Peyer's patch (tissue), 4 donors: ENCODE data around the gene SERPINB1.

Experiments used
- POLR2A ChIP-seq, 2 donors: fragments of 450-650 bp; IDR thresholded peaks; one replicate each; pipeline ENCODE4 v1.5.1; 2017; ENCODE audit warnings: antibody characterized with exemption in 2 of 2, mild to moderate bottlenecking in 2 of 2, moderate library complexity in 2 of 2
- TF ChIP-seq, protein P1 (sequence below), 6 experiments: fragments of 450-650 bp in 4 of 6; fragments of 200-600 bp in 2 of 6; sonication (generic) in 1 of 6; IDR thresholded peaks; one replicate each; pipeline ENCODE4 v1.5.1; 2017 to 2019; ENCODE audit warnings: antibody characterized with exemption in 6 of 6, mild to moderate bottlenecking in 3 of 6, moderate library complexity in 1 of 6

DNA sequence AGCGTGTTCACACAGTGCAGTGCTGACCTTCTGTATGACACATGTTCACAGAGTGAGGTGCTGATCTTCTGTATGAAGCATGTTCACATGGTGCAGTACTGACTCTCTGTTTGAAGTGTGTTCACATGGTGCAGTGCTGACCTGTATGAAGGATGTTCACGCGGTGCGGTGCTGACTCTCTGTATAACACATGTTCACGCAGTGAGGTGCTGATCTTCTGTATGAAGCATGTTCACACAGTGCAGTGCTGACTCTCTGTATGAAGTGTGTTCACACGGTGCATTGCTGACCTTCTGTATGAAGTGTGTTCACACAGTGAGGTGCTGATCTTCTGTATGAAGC, 10.8 kb upstream of the SERPINB1 start:
- TF ChIP-seq, protein P1, sequence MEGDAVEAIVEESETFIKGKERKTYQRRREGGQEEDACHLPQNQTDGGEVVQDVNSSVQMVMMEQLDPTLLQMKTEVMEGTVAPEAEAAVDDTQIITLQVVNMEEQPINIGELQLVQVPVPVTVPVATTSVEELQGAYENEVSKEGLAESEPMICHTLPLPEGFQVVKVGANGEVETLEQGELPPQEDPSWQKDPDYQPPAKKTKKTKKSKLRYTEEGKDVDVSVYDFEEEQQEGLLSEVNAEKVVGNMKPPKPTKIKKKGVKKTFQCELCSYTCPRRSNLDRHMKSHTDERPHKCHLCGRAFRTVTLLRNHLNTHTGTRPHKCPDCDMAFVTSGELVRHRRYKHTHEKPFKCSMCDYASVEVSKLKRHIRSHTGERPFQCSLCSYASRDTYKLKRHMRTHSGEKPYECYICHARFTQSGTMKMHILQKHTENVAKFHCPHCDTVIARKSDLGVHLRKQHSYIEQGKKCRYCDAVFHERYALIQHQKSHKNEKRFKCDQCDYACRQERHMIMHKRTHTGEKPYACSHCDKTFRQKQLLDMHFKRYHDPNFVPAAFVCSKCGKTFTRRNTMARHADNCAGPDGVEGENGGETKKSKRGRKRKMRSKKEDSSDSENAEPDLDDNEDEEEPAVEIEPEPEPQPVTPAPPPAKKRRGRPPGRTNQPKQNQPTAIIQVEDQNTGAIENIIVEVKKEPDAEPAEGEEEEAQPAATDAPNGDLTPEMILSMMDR (IDR thresholded peaks at IDR 0.05), result no peak
- TF ChIP-seq POLR2A (IDR thresholded peaks at IDR 0.05), result no peak
